Fibroblast of gingiva (primary cell): ENCODE results near the gene ZNF705A.
"Not testable (repeated sequence)": the region's sequence is repeated elsewhere in the genome, so short reads cannot be mapped to it uniquely, and the experiment has no call there.

ENCODE experiments used
- DNase-seq: peaks from one replicate; pipeline ENCODE4 v3.0.0-alpha.2; 2011; ENCODE audit warnings: low read depth

ZNF705A gene

DNA sequence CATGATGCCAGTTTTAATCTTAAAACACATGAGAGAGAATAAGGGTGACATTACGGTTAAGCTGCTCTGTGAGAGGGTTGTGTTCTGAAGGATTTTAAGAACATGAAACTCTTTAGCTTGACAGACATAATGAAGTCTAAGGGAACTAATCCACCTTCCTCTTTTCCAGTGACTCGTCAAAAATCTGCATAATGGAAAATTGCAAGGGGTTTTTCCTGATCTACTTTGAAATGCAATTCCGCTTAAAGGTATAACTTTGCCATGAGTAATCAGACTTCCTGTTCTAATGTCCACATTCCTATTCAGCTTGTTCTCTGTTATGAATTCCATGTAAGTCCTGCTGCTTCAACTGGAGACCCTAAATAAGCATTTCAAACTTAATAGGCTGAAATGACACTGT lies at the start of gene ZNF705A:
TSS of gene ZNF705A (plus strand) at position 171 of the 400 bp plus-strand sequence. CDS start 15,611 bp downstream, outside the sequence.
- peak; percentile 20 for DNase-seq

DNA sequence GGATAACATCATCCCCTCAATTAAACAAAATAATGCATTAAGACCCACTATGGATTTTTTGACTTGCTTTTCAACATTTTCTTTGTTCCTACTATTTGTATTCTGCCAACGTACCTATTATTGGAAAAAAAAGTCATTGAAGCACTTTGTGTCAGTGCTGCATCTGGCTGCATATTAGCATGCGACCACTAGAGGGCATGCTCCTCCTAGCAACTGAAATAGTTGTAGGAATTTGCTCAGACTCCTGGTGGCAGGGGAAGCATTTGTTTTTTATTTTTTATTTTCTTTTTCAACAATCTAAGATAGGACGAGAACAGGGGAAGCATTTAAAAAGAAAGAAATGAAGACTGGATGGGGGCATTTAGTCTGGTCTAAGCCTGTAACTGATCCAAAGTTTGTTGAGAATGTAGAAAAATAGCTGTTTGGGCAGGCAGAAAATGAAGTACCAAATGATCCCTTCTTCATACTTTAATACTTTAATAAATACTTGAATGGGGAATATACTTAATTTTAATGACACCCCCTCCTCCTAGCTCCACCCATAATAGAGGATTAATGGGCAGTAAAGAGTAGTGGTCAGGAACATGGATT lies 47.9 kb upstream of the ZNF705A start:
- DNase-seq, result peak; percentile 71

DNA sequence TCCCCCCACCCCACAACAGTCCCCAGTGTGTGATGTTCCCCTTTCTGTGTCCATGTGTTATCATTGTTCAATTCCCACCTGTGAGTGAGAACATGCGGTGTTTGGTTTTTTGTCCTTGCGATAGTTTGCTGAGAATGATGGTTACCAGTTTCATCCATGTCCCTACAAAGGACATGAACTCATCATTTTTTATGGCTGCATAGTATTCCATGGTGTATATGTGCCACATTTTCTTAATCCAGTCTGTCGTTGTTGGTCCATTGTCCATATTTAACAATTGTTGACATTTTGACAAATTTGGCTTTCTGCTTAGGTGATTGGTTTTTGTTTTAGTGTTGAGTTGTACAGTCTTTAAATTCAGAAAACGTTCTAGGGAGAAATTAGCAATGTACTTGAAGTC lies 43.7 kb upstream of the ZNF705A start:
- not testable (repeated sequence) for DNase-seq

DNA sequence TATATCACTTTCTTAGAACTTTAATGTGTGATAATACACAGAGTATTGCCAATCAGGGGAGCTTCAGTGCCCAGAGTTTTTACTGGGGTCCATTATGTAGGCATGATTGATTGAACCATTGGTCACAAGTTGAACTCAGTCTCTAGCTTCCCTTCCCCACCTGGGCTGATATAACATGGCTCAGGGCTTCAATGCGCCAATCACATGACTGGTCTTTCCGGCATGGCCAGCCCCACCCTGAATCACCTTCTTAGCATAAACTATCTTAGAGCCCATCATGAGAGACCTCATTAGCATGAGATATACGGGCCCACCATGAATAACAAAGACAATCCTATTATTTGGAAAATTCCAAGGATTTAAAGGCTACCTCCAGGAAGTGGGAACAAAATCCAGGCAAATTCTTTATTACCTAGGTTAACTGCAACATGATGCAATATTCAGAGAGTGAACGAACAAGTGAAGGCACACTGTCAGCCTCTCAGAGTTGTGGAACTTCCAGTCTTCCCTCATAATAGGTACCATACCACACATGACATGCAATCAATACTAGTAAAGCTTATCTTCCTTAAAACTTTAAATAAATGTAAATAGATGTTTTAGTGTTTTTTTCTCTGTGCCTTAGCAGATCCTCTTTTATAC lies 36.6 kb upstream of the ZNF705A start:
- no peak for DNase-seq

DNA sequence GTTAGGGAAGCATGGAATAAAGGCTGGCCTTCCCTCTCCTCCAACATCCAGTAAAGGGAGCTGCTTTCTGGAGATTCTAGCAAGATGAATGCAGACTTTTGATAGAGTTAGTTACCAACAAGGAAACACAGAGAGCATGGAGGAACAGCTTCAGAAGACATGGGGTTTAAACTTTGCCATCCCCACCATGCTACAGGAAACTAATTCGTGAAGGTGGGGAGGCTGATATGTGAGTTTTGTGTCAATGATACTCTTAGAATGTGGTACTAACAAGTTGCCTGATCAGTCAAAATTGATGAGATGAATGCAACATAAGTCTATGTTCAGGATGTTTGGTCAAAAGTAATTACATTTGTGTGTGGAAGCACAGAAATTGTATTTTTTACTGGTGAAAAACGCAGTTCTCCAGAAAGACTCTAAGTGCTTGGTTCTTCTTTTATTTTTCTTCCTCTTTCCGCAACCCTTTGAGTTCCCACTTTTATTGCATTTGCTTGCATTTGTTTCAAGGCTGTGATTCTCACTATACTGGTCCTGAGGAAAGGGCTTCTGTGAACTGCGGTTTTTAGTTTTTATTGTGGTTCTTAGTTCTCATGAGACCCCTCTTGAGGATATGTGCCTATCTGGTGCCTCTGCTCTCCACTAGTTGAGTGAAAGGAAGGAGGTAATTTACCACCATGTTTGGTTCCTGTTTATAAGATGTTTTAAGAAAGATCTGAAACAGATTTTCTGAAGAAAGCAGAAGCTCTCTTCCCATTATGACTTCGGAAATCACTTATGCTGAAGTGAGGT lies 33.5 kb upstream of the ZNF705A start, which contains the start of gene CLEC4A:
TSS of gene CLEC4A (plus strand) at position 494 of the 789 bp plus-strand sequence. CDS start at position 756, 262 bp downstream.
- DNase-seq, result no peak

DNA sequence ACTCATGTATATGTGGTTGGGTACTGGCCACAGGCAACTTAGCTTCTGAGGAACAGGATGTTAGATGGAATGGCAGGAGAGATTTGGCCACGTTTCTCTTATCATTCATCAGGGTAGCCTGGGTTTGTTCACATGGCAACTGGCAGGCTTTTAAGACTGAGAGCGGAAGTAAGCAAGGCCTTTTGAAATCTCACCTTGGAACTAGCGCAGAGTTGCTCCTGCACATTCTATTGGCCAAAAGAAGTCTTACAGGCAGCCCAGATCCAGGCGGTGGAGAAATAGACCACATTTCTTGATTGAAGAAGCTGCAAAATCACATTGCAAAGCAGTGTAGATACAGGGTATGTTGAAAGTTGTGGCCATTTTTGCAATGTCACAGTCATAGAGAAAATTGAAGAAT lies 29.7 kb upstream of the ZNF705A start:
- no peak for DNase-seq

DNA sequence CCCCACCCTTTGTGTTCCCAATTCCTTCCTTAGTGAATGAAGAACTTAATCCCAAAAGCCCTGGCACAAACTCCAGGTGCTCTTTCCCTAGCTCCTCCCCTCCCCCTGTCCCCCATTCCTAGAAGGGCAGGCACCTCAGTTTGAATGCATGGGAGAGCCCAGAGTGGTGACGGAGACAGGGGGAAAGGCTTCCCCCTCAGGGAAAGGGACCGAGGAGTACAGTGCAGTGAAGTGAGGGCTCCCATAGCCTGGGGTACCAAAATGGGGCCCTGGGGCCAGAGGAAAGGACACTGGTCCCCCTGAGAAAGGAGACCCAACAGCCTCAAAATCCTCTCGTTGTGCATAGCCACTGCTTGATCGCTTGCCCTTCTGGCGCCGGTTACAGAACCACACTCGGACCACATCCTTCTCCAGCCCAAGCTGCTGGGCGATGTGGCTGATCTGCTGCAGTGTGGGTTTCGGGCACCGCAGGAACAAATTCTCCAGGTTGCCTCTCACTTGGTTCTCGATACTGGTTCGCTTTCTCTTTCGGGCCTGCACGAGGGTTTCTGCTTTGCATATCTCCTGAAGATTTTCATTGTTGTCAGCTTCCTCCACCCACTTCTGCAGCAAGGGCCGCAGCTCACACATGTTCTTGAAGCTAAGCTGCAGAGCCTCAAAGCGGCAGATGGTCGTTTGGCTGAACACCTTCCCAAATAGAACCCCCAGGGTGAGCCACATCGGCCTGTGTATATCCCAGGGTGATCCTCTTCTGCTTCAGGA lies 23.0 kb upstream of the ZNF705A start:
- not testable (repeated sequence) for DNase-seq

DNA sequence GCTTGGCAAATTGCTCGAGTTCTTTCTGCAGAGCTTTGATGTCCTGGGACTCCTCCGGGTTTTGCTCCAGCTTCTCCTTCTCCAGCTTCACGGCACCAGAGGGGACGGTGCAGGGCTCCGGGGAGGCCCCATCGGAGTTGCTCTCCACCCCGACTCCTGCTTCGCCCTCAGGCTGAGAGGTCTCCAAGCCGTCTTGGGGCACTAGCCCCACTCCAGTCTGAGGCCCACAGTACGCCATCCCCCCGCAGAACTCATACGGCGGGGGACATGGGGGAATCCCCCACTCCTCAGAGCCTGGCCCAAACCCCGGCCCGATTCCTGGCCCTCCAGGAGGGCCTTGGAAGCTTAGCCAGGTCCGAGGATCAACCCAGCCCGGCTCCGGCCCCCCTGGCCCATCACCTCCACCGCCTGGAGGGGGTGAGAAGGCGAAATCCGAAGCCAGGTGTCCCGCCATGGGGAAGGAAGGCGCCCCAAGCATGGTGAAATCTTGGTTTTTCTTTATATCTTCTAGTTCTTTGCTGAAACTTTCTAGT lies 22.4 kb upstream of the ZNF705A start:
- not testable (repeated sequence) for DNase-seq

DNA sequence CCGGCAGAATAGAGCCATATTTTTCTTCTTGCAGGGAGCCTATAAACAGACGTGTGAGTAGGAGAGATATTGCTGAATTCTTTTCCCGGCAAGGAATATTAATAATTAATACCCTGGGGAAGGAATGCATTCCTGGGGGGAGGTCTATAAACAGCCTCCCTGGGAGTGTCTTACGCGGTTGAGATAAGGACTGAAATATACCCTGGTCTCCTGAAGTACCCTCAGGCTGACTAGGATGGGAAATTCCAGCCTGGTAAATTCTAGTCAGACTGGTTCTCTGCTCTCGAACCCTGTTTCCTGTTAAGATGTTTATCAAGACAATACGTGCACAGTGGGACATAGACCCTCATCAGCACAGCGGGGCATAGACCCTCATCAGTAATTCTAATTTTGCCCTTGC lies 15.2 kb upstream of the ZNF705A start:
- not testable (repeated sequence) for DNase-seq

DNA sequence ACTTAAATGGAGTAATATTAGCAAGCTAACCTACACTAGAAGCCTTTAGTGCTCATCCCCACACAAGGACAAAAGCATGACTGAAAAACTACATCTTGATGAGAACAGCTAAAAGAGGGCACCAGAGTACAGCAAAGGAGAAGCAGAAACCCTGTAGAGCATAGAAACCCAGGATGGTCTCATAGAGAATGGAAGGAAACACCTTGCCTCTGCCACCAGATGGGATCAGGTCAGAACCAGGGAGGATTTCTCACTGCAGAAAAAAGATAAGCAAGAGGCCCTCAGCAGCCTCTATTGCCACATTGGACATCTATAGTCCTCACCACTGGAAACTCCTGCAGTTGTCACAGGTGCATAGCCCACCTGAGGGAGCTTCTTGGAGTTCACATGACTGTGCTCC lies 13.6 kb upstream of the ZNF705A start:
- no peak for DNase-seq

DNA sequence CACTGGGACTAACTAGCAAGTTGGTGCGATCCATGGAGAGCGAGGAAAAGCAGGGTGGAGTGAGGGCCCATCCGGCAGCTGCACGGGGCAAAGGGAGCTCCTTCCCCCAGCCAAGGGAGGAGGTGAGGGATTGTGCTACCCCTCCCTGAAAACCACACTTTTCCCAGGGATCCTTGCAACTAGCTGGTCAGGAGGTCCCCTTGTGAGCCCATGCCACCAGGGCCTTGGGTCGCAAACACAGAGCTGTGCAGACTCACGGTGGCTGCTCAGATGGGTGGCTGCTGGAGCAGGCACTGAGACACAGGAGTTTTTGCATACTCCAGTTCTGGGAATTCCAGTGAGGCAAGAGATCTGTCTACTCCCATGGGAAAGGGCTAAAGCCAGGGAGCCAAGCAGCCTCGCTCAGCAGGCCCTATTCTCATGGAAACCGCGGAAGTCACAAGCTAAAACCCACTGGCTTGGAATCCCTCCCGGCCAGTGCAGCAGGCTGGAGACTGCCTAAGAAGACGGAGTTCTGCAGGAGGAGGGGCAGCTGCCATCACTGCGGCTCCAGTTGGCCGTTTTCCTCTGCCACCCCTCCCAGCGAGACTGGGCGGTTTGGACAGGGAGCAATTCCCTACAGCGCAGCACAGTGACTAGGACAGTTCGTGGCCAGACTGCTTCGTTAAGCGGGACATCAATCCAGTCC lies 10.9 kb upstream of the ZNF705A start:
- peak; percentile 93 for DNase-seq

DNA sequence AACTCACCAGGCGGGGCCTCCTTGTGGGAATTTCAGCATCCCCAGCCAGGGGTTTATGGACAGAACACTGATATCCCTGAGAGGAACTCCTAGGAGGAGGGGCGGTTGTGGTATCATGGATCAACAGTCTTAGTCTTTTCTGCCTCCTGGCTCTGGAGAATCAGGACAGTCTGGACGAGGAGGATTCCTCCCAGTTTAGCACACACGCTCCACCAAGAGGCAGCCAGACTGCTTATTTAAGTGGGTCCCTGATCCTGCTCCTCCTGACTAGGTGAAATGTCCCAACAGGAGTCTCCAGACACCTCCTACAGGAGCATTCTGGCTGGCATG lies 10.4 kb upstream of the ZNF705A start:
- DNase-seq, result no peak

DNA sequence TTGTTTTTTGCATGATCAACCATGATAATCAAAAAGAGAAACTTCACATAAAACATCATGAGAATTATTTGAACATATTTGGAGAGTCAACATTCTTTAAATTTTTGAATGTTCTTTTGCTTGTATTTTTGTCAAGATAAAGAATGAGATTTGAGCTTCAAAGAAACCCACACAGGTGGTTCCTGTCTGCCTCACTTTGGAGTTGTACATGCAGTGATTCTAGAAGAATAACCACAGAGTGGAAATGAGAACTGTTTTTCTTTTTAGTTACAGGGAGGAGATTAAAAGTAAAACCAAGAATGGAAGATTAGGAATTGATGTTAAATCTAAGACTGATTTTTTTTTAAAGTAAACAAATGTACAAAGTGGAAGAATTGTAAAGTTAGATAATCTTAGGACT lies 2.3 kb upstream of the ZNF705A start:
- no peak for DNase-seq

DNA sequence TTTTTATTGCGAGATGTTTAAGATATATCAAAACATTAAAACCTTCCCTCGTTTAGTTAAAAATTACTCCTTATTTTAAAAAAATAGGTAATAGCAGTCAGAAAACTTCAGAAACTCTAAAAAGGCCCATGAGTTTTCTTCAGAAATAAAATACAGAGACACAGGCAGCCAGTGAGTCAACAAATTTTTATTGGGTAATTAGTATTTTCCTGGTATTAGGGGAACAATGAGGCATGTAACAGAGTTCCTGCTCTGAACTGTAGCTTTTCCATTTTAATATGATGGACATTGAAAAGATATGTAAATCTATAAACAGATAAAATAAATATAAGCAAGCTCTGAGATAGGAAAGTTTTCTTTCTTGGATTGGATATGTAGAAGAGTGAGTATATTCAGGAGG lies 399 bp upstream of the ZNF705A start:
- no peak for DNase-seq

DNA sequence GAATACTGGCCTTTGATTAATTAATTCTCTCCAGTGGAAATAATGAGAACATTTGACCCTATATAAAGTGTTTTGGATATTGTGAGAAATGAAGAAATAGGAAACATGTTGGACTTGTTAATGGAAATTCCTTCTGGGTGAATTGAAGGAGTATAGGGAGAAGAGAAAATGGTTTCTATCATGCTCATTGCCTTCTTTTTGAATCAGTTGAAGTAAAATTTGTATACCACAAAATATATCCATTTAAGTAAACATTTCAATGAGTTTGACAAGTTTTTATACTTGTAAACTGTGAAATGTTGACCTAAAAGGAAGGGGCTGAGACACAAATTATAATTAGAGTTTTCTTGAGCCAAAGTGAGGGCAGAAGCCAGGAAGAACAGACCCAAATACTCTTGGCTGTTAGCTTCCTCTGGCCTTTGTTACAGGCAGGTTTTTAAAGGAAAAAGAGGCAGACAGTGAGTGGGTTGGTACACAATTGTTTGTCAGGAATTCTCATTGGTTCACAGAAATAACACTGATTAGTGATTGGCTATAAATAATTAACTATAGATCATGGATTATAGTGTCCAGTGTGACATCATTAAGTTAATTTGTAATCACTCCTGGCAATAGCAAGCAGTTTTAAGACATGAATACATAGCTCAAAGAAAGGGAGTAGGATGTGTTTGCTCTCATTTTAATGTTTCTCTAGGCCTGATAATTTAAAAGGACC lies 826 bp downstream of the ZNF705A start:
- no peak for DNase-seq

DNA sequence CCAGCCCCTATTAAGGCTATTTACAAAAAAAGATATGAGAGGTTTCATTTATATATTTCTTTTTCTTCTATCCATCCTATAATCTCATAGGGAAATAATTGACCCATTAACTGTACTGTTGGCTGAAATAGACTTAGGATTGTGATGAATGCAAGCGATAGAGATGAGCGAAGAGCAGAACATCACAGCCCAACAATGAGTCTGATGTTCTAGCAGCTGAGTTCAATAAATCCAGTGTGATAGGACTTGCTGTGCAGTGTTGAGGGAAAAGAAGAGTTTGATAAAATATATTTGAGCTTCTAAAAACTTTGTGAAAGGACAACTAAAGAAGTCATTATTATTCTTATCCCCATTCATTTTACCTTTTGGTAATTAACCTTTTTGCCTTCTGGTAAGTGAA lies 16.1 kb downstream of the ZNF705A start:
- not testable (repeated sequence) for DNase-seq

DNA sequence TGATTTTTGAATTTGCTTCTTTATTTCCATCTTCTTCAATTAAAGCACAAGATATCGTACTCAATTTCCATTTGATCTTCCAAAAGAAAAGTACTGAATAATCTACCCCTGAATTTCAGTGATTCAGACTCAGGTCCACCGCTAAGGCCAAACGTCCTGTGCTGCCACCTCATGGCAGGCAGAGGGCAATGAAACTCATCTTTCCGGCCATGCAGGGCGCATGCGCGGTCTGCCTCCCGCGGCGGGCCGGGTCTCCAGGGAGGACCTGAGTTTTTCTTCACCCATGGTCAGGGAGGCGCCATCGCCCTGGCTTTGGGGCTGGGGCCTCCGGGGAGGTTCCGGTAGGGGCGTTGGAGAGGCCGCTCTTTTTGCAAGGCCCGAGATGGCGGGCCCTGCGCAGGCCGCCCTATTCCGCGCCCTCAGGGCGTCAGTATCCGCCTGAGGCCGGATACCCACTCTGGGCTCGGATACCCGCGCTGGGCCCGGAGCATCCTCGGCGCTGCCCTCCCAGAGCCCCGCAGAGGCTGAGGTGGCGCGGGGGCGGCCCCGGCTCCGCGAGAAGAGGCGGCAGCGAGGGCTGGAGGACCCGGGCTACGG lies 23.3 kb downstream of the ZNF705A start:
- DNase-seq, result peak; percentile 77

DNA sequence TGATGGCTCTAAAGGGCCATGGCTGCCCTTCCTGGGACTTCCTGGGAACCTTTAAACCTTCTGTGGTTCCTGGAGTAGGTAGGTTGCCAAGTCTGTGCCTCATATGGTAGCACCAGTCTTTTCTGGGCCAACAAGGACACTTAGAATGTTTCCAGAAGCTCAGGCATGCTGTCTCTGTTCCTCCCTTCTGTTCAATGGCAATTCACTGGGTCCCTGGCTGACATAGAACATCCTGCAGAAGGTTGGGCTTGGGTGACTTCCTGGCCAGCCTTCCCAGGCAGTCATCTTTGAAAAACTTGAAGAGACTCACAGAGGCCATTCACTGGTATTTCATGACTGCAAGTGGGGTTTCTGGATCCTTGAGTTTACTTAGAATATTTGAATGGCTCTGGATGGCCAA lies 24.5 kb downstream of the ZNF705A start:
- DNase-seq, result not testable (repeated sequence)

DNA sequence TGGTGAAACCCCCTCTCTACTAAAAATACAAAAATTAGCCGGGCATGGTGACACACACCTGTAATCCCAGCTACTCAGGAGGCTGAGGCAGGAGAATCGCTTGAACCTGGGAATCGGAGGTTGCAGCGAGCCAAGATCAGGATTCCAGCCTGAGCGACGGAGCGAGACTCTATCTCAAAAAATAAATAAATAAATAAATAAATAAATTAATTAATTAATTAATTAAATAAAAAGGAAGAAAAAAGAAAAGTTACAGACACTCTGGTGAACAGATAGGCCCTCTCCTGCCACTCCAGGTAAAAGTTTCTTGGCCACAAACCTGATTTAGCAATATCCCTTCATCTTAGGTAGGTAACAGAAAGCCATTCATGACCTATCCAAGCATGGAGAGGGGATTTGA lies 26.1 kb downstream of the ZNF705A start:
- DNase-seq, result not testable (repeated sequence)

DNA sequence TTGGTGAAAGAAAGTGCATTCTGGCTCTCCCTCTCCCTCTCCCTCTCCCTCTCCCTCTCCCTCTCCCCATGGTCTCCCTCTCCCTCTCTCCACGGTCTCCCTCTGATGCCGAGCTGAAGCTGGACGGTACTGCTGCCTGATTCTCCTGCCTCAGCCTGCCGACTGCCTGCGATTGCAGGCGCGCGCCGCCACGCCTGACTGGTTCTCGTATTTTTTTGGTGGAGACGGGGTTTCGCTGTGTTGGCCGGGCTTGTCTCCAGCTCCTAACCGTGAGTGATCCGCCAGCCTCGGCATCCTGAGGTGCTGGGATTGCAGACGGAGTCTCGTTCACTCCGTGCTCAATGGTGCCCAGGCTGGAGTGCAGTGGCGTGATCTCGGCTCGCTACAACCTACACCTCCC lies 26.5 kb downstream of the ZNF705A start:
- not testable (repeated sequence) for DNase-seq
